ENCODE data around the gene MAP3K20.
"Not testable (repeated sequence)": the region's sequence is repeated elsewhere in the genome, so short reads cannot be mapped to it uniquely, and the experiment has no call there.

The MAP3K20 gene

GRCh38 chr2:173282795-173283545 is 207.3 kb downstream of the MAP3K20 start:
- DNase-seq: peak; percentile 12

GRCh38 chr2:173286153-173286809 is 210.6 kb downstream of the MAP3K20 start:
- DNase-seq: no peak

GRCh38 chr2:173287594-173287993 is 211.9 kb downstream of the MAP3K20 start:
- no peak for DNase-seq

GRCh38 chr2:173288561-173288960 is 212.9 kb downstream of the MAP3K20 start:
- no peak for DNase-seq

- DNase-seq: no peak
Observed at GRCh38 chr2:173290046-173290445, 214.4 kb downstream of the MAP3K20 start.

GRCh38 chr2:173290518-173290917 is 214.9 kb downstream of the MAP3K20 start:
- no peak for DNase-seq

GRCh38 chr2:173291412-173291811 is 215.8 kb downstream of the MAP3K20 start:
- no peak for DNase-seq

- no peak for DNase-seq
Observed at GRCh38 chr2:173296235-173296634, 220.6 kb downstream of the MAP3K20 start.

- DNase-seq: no peak
Observed at GRCh38 chr2:173298536-173299097, 223.0 kb downstream of the MAP3K20 start.

- no peak for DNase-seq
Observed at GRCh38 chr2:173299764-173300163, 224.1 kb downstream of the MAP3K20 start.

GRCh38 chr2:173300458-173300857 is 224.8 kb downstream of the MAP3K20 start:
- no peak for DNase-seq

GRCh38 chr2:173301549-173301948 is 225.9 kb downstream of the MAP3K20 start:
- not testable (repeated sequence) for DNase-seq

GRCh38 chr2:173305303-173305702 is 229.7 kb downstream of the MAP3K20 start:
- DNase-seq: no peak

- DNase-seq: no peak
Observed at GRCh38 chr2:173307293-173307692, 231.6 kb downstream of the MAP3K20 start.

GRCh38 chr2:173309370-173309769 is 233.7 kb downstream of the MAP3K20 start:
- DNase-seq: not testable (repeated sequence)

GRCh38 chr2:173311844-173312606 is 236.4 kb downstream of the MAP3K20 start:
- no peak for DNase-seq

All from activated gamma-delta T cell (primary cell).